ENCODE measurements around the gene NFKBIA.

The NFKBIA gene

DNA sequence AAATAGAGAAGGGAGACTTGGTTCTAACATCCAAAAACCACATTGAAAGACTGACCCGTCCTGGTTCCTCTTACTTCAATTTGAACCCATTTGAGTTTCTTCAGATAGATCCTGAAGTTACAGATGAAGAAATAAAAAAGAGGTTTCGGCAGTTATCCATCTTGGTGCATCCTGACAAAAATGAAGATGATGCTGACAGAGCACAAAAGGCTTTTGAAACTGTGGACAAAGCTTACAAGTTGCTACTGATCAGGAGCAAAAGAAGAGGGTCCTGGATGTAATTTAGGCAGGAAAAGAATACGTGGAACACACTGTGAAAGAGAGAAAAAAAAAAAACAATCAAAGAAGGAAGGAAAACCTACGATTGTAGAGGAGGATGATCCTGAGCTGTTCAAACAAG is 25.4 kb upstream of the NFKBIA start:
- no peak overlapping the region for H3K4me3 ChIP-seq (IDR thresholded peaks at IDR 0.05; ENCODE audit: insufficient read depth, low read depth, low read length)
- H3K4me1 ChIP-seq (ENCODE audit: low read depth, poor library complexity, severe bottlenecking): no peaks in the 10 kb centered on the region
- no peaks in the 10 kb centered on the region for H3K36me3 ChIP-seq (ENCODE audit: insufficient read depth)
- no peaks in the 10 kb centered on the region for H3K79me2 ChIP-seq (ENCODE audit: insufficient read depth, low read depth)
- H3K9ac ChIP-seq: no peak overlapping the region
- H4K20me1 ChIP-seq (ENCODE audit: insufficient read depth): no peaks in the 10 kb centered on the region
- no peaks in the 10 kb centered on the region for H3K27me3 ChIP-seq (ENCODE audit: insufficient read depth, low read depth)
- no peak overlapping the region for H3K27ac ChIP-seq
- TF ChIP-seq, protein P1, sequence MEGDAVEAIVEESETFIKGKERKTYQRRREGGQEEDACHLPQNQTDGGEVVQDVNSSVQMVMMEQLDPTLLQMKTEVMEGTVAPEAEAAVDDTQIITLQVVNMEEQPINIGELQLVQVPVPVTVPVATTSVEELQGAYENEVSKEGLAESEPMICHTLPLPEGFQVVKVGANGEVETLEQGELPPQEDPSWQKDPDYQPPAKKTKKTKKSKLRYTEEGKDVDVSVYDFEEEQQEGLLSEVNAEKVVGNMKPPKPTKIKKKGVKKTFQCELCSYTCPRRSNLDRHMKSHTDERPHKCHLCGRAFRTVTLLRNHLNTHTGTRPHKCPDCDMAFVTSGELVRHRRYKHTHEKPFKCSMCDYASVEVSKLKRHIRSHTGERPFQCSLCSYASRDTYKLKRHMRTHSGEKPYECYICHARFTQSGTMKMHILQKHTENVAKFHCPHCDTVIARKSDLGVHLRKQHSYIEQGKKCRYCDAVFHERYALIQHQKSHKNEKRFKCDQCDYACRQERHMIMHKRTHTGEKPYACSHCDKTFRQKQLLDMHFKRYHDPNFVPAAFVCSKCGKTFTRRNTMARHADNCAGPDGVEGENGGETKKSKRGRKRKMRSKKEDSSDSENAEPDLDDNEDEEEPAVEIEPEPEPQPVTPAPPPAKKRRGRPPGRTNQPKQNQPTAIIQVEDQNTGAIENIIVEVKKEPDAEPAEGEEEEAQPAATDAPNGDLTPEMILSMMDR (conservative IDR thresholded peaks at IDR 0.05; ENCODE audit: low read depth, low read length): no peak
- H2AFZ ChIP-seq (ENCODE audit: low read depth): no peak overlapping the region
- H3K4me2 ChIP-seq: no peak overlapping the region

DNA sequence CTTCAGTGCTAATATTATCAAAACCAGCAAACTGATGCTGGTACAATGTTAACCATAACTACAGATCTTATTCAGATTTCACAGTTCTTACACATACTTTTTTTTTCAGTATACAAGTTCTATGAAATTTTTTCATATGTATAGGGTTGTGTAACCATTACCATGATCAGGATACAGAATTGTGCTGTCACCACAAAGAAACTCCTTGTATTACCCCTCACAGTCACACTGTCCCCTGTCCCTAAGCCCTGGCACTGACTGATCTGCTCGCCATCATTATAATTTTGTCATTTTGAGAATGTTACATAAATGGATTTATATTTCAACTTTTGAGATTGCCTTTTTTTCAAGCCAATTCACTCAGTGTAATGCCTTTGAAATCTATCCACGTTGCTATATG is 21.3 kb upstream of the NFKBIA start:
- no peaks in the 10 kb centered on the region for H4K20me1 ChIP-seq (ENCODE audit: insufficient read depth)
- no peaks in the 10 kb centered on the region for H3K79me2 ChIP-seq (ENCODE audit: insufficient read depth, low read depth)
- no peak overlapping the region for H2AFZ ChIP-seq (ENCODE audit: low read depth)
- H3K36me3 ChIP-seq (ENCODE audit: insufficient read depth): no peaks in the 10 kb centered on the region
- H3K4me3 ChIP-seq (IDR thresholded peaks at IDR 0.05; ENCODE audit: insufficient read depth, low read depth, low read length): no peak overlapping the region
- no peaks in the 10 kb centered on the region for H3K27me3 ChIP-seq (ENCODE audit: insufficient read depth, low read depth)
- no peak overlapping the region for H3K27ac ChIP-seq
- H3K4me2 ChIP-seq: no peak overlapping the region
- TF ChIP-seq, protein P1 (conservative IDR thresholded peaks at IDR 0.05; ENCODE audit: low read depth, low read length): no peak
- H3K9ac ChIP-seq: no peak overlapping the region
- no peaks in the 10 kb centered on the region for H3K4me1 ChIP-seq (ENCODE audit: low read depth, poor library complexity, severe bottlenecking)

DNA sequence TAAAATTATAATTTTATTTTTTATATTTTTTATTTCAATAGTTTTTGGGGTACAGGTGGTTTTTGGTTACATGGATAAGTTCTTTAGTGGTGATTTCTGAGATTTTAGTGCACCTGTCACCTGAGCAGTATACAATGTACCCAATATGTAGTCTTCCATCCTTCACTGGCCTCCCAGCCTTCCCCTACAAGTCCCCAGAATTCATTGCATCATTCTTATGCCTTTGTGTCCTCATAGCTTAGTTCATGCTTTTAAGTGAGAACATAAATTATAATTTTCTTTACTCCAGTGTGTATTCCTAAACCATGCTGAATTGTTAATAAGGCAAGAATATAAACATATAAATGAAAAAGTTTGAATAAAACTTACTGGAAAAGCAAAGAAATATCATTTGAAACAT is 19.1 kb upstream of the NFKBIA start:
- H4K20me1 ChIP-seq (ENCODE audit: insufficient read depth): no peaks in the 10 kb centered on the region
- no peaks in the 10 kb centered on the region for H3K4me1 ChIP-seq (ENCODE audit: low read depth, poor library complexity, severe bottlenecking)
- no peaks in the 10 kb centered on the region for H3K36me3 ChIP-seq (ENCODE audit: insufficient read depth)
- no peak overlapping the region for H2AFZ ChIP-seq (ENCODE audit: low read depth)
- H3K79me2 ChIP-seq (ENCODE audit: insufficient read depth, low read depth): no peaks in the 10 kb centered on the region
- no peak overlapping the region for H3K9ac ChIP-seq
- TF ChIP-seq, protein P1 (conservative IDR thresholded peaks at IDR 0.05; ENCODE audit: low read depth, low read length): no peak
- H3K4me2 ChIP-seq: no peak overlapping the region
- H3K4me3 ChIP-seq (IDR thresholded peaks at IDR 0.05; ENCODE audit: insufficient read depth, low read depth, low read length): no peak overlapping the region
- no peaks in the 10 kb centered on the region for H3K27me3 ChIP-seq (ENCODE audit: insufficient read depth, low read depth)
- H3K27ac ChIP-seq: no peak overlapping the region

DNA sequence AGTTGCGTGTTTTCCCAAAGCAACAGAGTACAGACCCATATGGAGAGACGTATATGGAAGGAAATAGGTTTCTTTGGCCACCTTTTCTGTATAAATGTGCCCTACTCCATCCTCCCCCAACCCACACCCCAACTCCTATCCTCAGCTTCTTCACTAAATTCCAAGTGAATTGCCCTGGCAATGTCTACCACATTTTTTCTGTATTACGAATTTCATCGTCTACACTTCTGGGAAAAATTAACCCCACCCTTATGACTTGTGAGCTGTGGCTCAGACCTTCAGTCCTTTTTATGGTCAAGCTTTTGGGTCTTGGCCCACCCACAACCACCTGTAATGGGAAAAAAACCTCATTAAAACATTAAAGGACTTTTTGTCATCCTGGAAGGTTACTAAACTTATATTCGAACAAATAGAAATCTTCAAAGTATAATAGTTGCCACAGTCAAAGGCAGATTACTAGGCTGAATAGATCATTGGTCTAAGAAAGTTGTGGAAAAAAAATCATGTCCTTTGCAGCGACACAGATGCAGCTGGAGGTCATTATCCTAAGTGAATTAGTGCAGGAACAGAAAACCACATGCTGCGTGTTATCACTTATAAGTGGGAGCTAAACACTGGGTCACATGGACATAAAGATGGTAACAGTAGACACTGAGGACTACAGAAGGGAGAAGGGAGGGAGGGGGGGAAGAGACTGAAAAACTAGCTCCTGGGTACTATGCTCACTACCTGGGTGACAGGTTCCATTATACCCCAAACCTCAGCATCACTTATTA is 15.7 kb upstream of the NFKBIA start:
- Histone ChIP-seq H3K4me1 (ENCODE audit: low read depth, poor library complexity, severe bottlenecking) (peaks cover 26% of the 10 kb centered on the region), H4K20me1 (ENCODE audit: insufficient read depth) (no peaks in the 10 kb centered on the region), H3K27me3 (ENCODE audit: insufficient read depth, low read depth) (no peaks in the 10 kb centered on the region), H3K27ac (no peak overlapping the region), H3K4me3 (IDR thresholded peaks at IDR 0.05; ENCODE audit: insufficient read depth, low read depth, low read length) (no peak overlapping the region), H3K36me3 (ENCODE audit: insufficient read depth) (no peaks in the 10 kb centered on the region), H3K4me2 (no peak overlapping the region), H3K79me2 (ENCODE audit: insufficient read depth, low read depth) (no peaks in the 10 kb centered on the region), H3K9ac (no peak overlapping the region), H2AFZ (ENCODE audit: low read depth) (no peak overlapping the region)
- TF ChIP-seq, protein P1 (conservative IDR thresholded peaks at IDR 0.05; ENCODE audit: low read depth, low read length): no peak

Measured in KMS-11 (cell line).